ENCODE measurements around the gene MAN1B1.

Gene MAN1B1

DNA sequence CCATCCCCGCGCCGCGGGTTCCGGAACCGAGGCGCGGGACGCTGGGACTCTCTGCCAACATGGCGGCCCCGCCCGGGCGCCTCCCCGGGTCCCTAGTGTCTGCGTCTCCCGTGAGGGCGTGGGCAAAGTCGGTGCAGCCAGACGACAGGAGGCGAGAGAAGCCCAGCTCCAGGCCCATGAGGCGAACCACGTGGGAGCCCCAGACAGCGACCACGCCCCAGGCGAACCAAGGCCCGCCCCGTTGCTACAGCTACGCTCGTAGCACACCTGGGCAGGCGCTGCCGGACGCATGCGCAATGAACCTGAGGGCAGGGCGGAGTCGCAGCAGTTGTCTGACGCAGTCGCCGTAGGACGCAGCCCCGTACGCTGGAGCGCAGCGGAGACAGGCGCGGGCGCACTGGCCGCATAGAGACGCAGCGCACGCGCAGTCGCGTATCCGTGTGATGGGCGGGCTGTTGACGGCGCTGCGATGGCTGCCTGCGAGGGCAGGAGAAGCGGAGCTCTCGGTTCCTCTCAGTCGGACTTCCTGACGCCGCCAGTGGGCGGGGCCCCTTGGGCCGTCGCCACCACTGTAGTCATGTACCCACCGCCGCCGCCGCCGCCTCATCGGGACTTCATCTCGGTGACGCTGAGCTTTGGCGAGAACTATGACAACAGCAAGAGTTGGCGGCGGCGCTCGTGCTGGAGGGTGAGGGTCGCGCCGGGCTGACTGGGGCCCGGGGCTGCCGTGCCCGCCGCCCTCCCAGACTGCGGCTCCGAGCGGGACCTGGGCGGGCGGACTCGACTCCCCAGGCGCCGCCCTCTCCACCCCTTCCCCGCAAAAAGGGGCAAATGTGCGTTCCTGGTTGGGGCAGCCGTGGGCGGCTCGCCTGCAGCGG is at the start of gene MAN1B1:
TSS of gene MAN1B1 (plus strand) at position 455 of the 878 bp plus-strand sequence. CDS start at position 470, 15 bp downstream.
- peak; percentile 96 to 100 (median 99) for DNase-seq

DNA sequence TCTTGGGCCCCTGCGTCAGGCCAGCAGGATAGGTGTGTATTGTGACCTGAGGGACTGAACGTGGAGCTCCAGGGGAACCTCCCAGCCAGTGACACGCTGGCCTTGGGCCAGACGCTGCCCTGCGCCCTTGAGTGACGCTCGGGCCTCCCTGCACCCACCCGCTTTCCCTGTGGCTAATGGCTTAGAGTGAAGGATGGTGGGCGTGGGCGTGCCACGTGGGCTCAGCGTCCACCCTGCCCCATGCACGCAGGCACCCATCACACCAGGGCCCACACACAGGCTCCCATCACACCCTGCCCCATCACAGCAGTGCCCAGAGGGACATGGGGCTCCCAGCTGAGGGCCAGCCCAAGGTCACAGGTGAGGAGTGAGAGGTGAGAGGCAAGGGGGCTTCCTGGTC is 49.8 kb upstream of the MAN1B1 start:
- no peak for DNase-seq

DNA sequence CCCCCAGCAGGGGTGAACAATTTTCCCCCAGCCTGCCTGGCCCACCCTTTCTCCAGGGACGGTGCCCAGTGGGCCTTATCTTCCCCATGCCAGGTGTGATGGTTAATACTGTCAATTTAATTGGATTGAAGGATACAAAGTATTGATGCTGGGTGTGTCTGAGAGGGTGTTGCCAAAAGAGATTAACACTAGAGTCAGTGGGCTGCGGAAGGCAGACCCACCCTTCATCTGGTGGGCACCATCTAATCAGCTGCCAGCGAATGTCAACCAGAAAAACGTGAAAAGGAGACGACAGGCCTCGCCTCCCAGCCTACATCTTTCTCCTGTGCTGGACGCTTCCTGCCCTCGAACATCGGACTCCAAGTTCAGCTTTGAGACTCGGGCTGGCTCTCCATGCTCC is 49.3 kb upstream of the MAN1B1 start:
- DNase-seq = no peak

DNA sequence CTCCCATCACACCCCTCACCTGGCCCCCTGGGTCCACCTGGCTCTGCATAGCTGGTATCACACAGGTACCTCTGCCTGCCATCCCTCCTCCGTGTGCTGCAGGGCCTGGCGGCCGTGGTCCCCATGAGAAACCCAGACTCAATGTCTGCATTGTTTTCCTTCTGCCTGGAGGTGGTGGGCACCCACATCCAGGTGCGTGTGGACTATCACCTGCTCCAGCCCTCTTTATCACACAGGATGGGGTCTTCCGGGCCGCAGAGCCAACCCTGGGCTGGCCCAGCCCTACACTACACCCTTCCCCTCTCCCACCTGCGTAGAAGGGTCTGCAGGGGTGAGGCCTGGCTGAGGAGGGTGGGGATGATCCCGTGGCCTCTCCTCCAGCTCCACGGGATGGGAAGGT is 47.9 kb upstream of the MAN1B1 start:
- DNase-seq = no peak

DNA sequence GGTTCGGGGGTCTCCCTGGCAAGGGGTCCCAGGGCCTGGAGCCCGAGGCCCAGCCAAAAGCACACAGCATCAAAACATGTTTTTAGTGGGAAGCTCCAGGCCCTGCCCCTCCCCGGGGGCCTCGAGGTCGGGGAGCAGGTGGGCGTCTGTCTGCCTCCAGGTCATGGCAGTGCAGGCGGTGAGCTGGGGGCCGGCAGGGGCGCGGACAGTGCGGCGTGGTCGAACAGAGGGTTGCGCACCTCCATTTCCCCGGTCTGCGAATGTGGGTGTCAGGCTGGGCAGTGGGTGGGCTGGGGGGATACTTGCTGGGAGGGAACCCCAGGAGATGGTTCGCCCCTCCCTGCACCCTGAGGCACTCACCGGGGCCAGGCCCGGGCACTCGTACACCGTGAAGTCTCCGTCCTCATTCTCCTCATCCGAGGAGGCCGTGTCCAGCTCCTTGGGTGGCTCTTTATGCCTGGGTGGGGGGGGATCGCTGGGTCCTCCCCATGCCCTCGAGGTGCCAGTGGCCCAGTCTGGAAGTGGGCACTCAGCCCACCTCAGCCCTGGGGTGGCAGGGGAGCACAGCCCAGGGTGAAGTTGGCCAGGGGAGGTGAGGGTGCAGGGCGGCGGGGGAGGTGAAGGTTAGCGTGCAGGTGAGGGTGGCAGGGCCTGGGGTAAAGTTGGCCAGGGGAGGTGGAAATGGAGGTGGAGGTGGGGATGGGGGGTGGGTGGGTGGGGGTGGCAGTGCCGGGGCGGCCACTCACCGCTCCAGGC is 47.0 kb upstream of the MAN1B1 start:
- no peak for DNase-seq

DNA sequence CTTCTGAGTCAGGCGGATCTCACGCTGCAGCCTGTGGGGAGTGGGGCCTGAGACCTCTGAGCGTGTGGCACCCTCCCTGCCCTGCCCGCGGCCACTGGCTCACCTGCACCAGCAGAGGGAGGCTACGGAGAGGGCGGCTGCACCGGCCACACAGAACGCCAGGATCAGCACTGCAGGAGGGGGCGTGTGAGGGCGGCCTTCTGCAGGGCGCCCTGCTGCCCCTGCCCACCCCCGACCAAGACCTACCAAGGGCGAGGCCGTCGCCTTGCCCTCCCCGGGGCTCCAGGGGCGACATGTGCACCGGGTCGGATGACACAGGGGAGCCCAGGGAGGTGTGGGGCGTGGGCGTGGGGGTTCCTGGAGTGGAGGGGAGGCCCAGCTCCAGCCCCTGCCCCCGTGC is 46.2 kb upstream of the MAN1B1 start:
- DNase-seq = no peak

DNA sequence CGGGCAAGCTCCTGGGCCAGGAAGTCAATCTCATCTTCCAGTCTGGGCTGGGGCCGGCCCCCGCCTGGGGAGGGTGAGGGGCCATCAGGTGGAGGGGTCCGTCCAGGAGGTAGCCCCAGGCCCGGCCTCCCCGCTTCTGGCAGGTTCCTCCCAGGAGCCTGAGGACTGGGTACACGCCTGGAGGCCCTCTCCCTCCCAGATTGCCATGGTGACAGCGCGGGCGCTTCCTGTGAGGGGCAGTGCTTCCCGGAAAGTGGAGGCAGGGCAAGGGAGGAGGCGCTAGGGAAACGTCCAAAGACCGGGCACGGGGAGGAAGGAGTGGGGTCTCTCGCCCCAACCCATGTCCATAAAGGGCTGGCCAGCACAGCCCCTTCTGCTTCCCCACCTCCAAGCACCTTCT is 45.7 kb upstream of the MAN1B1 start:
- peak in 1 of 3 experiments; percentile 23 for DNase-seq

DNA sequence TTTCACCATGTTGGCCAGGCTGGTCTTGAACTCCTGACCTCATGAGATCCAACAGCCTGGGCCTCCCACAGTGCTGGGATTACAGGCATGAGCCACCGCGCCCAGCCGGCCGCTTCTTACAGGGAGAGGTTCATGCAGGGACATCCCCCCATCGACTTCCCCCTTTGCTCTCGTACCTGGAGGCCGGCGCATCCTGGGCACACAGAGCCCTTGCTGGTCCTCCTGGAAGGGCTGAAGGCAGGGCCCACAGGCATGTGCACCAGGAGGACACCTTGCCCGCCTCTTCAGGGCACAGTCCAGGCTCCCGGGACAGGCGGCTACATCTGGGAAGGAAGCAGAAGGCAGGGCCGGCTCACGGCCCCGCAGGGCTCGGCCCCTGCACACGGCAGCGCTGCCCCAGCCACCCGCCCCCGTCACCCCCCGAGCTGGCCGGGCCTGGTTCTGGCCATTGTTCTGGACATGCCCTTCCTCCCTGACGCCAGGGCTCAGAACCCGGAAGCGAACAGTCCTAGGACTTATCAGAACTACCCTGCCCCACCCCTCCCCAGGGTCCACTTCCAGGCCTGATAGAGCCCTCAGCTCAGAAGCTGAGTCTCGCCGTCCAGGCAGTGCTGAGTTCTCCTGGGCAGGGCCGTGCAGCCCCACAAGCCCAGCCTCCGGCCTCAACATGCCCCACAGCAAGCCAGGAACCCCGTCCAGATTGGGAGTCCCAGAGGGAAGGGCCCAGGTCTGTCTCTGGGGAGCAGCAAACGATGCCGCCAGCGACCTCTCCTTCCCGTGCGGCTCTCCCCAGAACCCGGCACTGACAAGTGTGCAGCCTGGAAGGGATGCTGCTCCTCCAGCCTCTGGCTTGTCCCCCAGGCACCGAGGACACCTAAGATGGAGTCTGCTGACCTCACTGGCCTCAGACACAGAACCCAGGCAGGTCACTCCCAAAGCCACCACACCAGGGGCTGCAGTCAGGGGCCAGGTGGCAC is 43.7 kb upstream of the MAN1B1 start:
- DNase-seq = no peak

DNA sequence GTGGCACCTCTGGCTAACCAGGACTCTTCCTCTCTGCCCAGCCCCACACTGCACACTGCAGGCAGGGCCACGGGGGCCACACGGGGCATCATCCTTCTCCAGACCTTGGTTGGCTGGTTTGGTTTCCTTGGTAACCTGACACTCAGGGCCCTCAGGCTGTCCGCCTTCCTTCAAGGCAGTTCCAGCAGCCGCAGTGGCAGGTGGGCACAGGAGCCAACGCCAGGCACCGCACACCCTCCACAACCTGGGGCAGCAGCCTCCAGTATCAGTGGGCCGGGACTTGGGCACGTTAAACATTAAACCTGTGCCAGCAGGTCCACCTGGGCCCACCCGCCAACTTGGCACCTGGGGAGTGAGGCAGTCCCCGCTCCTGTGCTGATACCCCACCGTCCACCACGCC is 42.7 kb upstream of the MAN1B1 start:
- DNase-seq = peak in 1 of 3 experiments; percentile 51

DNA sequence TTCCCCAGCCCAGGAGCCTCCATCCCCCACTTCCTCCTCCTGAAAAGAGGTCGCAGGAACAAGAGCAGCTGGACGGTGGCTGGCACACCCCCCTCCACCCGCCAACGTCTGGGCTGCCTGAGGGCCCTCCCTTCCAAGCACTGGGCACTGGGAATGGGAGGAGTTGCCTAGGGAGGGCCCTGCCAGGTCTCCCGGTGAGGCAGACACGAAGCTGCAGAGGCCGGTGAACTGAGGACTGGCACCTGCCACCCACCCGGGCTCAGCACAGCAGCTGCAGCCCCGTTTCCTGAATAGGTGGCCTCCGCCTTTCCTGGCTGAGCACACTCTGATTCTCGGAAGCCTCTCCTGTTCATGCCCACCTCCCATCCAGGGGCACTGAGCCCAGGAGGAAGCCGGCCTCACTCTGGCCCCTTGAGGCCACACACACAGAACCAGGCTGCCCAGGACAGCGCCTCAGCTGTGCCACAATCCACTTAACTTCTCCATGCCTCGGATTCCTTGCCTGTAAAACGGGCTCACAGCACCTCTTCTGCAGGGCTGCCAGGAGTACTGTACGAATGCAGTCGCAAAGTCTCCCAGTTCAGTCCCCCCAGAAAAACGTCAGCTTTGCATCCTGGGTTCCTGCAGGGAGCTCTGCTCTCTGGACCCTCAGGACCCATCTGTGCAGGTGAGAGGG is 42.1 kb upstream of the MAN1B1 start:
- peak in 2 of 3 experiments; percentile 68 to 79 for DNase-seq

DNA sequence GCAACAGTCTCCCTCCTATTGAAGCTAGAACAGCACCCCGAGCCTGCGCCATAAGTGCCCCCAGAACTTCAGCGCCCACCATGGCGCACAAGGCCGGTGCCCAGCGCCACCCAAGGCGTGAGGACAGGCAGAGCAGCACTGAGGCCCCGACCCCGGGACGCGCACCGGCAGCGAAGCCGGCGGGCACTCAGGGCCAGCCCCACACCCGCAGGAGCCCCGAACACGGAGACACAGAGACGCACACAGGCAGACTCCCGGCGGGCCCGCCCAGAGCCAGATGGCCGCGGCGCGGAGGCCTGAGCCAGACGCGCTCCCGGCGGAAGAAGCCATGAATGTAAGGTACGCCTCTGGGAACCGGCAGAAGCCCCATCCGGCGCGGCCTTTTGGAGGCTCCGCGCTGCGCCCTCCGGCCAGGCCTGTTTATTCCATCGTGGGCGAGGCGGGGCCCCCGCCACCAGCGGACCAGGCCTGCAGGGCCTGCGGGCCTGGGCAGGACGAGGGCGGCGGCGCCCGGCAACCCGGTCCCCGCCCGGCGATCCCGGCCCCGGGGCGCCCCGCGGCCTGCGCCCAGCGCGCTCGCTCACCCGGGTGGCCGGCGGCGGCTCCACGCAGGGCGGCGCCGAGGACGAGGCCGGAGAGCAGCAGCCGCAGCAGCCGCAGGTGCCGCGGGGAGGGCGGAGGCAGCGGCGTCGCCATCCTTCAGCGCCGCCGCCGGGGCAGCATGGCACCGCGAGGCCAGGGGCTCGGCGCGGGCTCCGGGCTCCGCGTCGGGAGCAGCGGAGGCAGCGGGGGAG is 41.3 kb upstream of the MAN1B1 start:
- DNase-seq = peak; percentile 40 to 75 (median 65)

DNA sequence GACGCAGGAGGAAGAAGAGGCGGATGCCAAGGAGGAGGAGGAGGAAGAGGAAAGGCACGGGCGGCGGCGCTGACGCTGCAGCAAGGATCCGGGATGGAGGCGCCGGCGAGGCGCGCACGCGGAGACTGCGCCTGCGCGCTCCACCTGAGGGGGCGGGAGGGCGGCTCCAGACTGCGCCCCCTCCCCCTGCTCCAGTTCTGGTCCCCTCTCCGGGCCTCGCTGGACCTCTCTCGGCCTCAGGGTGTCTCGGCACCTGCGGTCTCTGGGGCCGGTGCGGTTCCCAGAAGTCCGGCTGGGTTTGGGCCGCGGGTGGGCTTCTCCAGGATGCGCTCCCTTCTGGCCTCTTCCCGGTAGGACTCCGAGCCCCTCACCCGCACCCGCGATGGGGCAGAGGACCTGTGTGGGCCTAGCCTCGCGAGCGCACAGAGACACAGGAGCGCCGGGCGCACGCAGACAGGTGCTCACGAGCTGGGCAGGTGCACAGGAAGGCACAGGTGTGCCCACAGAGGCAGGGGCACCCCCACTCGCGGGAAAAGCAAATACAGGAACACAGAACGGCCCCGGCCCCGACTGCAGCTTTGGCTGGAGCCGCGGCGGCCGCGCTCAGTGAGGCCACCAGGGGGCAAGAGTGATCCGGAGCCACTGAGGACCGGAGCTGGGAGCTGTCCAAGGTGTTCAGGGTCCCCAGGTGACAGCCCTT is 40.5 kb upstream of the MAN1B1 start, which contains the start of gene NPDC1:
TSS of gene NPDC1 (minus strand) at position 90 of the 700 bp plus-strand sequence. CDS start 188 bp downstream, outside the sequence.
- peak; percentile 64 to 97 (median 95) for DNase-seq

DNA sequence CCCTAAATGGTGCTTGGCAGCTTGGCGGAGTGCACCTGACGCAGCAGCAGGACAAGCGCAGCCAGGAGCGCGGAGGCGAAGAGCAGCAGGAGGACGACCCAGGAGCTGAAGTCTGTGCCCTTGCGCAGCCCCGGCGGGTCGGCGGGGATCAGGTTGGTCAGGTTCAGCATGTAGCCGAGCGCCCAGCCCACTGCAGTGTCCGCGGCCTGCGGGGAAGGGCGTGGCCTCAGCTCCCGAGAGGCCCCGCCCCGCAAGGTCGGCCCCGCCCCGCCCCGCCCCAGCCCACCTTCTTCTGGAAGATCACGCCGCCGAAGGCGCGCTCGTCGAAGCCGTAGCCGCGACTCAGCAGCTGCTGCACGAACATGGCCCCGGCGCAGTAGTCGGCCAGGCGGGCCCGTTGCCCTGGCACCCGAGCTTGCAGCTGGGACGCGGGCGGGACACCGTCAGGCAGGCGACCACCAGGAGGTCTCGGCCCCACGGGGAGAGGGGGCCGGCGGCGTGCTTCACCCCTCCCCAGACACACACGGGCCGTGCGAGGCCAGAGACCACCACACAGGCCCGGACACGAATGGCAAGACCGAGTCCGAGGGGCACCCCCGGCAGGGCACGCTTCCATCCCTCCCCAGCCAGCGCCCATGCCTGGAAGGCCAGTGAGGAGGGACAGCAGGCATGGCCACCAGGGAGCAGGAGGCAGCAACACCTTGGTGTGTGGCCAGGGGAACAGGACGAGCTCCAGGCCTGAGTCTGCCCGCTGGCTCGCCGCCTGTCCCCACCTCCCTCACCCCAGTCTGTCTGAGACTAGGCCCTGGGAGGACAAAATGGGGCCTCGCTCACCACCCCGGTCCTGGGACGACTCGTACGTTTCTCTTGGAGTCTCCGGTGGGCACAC is 37.9 kb upstream of the MAN1B1 start:
- DNase-seq = no peak

DNA sequence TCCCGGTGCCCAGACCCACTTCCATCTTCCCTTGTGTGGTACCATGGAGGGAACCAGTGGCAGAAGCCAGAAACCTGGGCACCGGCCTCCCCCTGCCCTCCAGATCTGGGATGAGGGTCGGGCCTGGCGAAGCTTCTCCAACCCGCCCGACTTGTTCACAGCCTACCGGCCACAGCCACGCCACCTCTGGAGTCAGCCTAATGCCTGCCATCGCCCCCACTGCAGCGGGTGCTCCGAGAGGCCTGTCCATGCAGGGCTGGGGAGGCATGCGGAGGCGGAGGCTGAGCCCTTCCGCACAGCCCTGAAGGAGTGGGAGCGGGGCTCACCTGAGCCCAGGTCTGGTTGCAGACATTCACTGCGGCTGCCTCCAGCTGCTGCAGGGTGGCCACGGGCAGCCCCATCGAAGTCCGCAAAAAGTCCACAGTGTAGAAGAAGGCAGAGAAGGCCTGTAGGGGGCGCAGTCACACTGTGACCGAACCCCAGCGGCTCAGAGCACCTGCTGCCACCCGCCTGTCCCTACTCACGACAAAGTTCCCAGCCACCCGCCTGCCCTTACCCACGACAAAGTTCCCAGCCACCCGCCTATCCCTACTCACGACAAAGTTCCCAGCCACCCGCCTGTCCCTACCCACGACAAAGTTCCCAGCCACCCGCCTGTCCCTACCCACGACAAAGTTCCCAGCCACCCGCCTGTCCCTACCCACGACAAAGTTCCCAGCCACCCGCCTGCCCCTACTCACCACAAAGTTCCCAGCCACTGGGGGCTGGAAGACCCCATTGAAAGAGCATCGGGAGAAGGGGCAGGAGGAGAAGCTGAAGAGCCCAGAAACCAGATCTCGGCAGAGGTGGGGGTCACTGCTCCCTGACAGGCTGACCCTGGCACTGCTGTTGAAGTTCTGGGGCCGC is 37.0 kb upstream of the MAN1B1 start:
- peak; percentile 26 to 62 (median 46) for DNase-seq

DNA sequence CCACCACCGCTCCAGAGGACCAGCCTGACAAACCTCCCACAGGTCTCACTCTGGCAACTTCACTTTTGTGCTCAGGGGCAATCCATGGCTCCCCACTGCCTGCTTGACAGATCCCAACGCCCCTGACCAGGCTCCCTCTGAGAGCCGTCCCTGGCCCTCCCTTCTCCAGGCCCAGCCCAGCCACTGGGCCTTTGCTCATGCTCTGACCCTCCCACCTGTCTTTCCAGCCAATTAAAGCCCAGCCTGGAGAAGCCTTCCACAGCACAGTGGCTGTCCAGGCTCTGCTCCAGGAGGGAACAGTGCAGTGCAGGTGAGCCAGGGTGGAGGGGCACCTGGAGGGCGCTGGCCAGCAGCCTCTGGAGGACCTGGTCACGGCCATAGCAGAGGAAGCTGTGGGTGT is 36.2 kb upstream of the MAN1B1 start:
- no peak for DNase-seq

DNA sequence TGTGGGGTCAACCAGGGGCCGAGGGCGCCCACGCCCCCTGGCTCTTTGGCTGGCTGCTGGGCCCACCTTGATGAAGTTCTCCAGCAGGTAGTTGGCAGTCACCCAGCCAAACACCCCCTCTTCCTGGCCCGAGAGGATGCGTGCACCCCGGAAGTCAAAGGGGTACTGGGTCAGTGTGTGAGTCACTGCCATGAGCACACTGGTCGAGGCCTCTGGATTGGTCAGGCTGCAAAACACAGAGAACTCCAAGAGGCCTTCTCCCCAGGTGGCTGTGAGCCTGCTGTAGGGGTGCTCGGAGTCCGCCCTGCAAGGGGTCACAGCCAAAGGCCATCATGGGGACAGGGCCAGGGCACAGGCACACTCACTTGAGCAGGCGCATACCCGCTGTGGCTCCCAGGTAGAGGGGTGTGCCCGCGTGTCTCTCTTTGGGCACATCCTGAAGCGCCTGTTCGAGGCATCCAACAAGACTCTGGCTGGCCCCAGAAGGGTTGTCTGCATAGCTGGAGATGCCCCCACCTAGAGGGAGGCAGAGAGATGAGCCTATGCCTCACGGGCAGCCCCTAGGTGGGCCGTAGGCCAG is 35.5 kb upstream of the MAN1B1 start:
- no peak for DNase-seq

DNA sequence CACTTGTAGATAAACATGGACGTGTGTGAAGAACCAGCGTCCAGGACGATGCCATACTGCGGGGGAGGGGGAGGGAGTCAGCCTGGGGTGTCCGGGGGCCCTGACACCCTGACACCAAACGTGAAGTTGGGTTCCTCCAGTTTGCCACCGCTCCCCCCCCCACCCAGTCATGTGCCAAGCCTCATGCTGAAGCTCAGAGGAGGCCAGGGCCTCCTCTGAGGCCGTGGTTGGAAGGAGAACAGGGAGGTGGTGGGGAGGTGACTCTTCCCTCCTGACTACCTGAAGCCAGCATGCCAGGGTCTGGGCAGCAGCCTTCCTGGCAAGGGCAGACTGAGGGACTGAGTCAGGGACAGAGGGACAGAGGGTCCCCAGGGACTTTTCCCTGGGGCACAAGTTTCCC is 34.5 kb upstream of the MAN1B1 start:
- no peak for DNase-seq
